KMS-11 (cell line): Measurements from ENCODE around the gene PFDN6.

Source experiments
- H2AFZ ChIP-seq: fragments of 200-600 bp; sonication (generic); 2 replicates; pipeline ENCODE4 v1.6.1; 2016; ENCODE audit warnings: antibody characterized with exemption, mixed run types, low read depth
- H3K27ac ChIP-seq: fragments of 200-600 bp; sonication (generic); 2 replicates; pipeline ENCODE4 v1.6.1; 2016; ENCODE audit warnings: mild to moderate bottlenecking, mixed run types
- H3K27me3 ChIP-seq: fragments of 200-600 bp; sonication (generic); 2 replicates; pipeline ENCODE4 v1.6.1; 2017; ENCODE audit warnings: mild to moderate bottlenecking, low read depth, mixed run types, moderate library complexity; ENCODE audit not compliant: insufficient read depth
- H3K36me3 ChIP-seq: fragments of 200-600 bp; sonication (generic); 2 replicates; pipeline ENCODE4 v1.6.1; 2017; ENCODE audit warnings: mild to moderate bottlenecking, mixed run types; ENCODE audit not compliant: insufficient read depth
- H3K4me1 ChIP-seq: fragments of 200-600 bp; sonication (generic); 2 replicates; pipeline ENCODE4 v1.6.1; 2016; ENCODE audit warnings: mild to moderate bottlenecking, low read depth, mixed run types; ENCODE audit not compliant: poor library complexity, severe bottlenecking
- H3K4me2 ChIP-seq: fragments of 200-600 bp; sonication (generic); 2 replicates; pipeline ENCODE4 v1.7.0; 2016; ENCODE audit warnings: mild to moderate bottlenecking, mixed run types
- H3K4me3 ChIP-seq: fragments of 200-600 bp; sonication (generic); IDR thresholded peaks from 2 replicates; pipeline ENCODE4 v1.6.1; 2017; ENCODE audit warnings: low read depth, low read length, mixed read lengths; ENCODE audit not compliant: insufficient read depth
- H3K79me2 ChIP-seq: fragments of 200-600 bp; sonication (generic); 2 replicates; pipeline ENCODE4 v1.6.1; 2016; ENCODE audit warnings: low read depth, mixed run types; ENCODE audit not compliant: insufficient read depth
- H3K9ac ChIP-seq: fragments of 200-600 bp; sonication (generic); 2 replicates; pipeline ENCODE4 v1.6.1; 2016; ENCODE audit warnings: mild to moderate bottlenecking, mixed run types
- H4K20me1 ChIP-seq: fragments of 200-600 bp; sonication (generic); 2 replicates; pipeline ENCODE4 v1.6.1; 2016; ENCODE audit warnings: mild to moderate bottlenecking, mixed run types; ENCODE audit not compliant: insufficient read depth
- CTCF ChIP-seq: fragments of 200-600 bp; sonication (generic); conservative IDR thresholded peaks from 2 replicates; pipeline ENCODE4 v1.6.1; 2017; ENCODE audit warnings: low read depth, mild to moderate bottlenecking, antibody characterized with exemption, low read length, moderate library complexity, mixed read lengths

The PFDN6 gene

DNA sequence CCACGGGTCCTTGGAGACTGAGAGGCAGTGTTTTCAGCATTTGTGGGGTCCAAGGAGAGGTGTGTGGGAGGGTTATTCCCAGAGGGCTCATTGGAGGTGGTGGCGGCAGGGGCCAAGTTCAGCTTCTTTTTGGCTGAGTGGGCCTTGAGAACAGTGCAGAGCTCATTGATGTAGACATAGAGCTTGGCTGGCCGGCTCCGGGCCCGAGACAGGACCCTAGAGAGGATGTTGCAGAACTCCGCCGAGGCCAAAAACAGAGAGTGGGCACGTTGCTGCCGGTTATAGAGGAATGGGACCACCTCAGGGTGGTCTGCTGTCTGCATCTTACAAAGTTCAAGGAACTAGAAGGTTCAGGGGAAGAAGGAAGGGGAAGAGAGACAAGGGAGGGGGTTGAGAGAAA lies 31.8 kb downstream of the PFDN6 start:
- H3K27ac ChIP-seq: no peak overlapping the region
- H3K4me1 ChIP-seq: peaks cover 31% of the 10 kb centered on the region
- H3K4me2 ChIP-seq: peak overlapping the region; percentile 60; the same call in 1 of the 2 replicates
- peaks cover 29% of the 10 kb centered on the region; the same call in 1 of the 2 replicates for H3K79me2 ChIP-seq
- TF ChIP-seq CTCF: no peak
- no peak overlapping the region for H3K4me3 ChIP-seq
- H4K20me1 ChIP-seq: no peaks in the 10 kb centered on the region
- no peaks in the 10 kb centered on the region for H3K27me3 ChIP-seq
- H3K9ac ChIP-seq: no peak overlapping the region
- no peaks in the 10 kb centered on the region; the same call in 1 of the 2 replicates for H3K36me3 ChIP-seq
- no peak overlapping the region for H2AFZ ChIP-seq

- no peaks in the 10 kb centered on the region; the same call in 1 of the 2 replicates for H3K36me3 ChIP-seq
- peaks cover 23% of the 10 kb centered on the region for H3K4me1 ChIP-seq
- H2AFZ ChIP-seq: peak overlapping the region; percentile 77
- no peaks in the 10 kb centered on the region for H4K20me1 ChIP-seq
- H3K4me2 ChIP-seq: peak overlapping the region; percentile 58
- H3K4me3 ChIP-seq: peak overlapping the region; percentile 57
- no peak for TF ChIP-seq CTCF
- H3K79me2 ChIP-seq: peaks cover 29% of the 10 kb centered on the region; the same call in 1 of the 2 replicates
- peak overlapping the region; percentile 76; the same call in 1 of the 2 replicates for H3K9ac ChIP-seq
- peak overlapping the region; percentile 18; the same call in 1 of the 2 replicates for H3K27ac ChIP-seq
- H3K27me3 ChIP-seq: no peaks in the 10 kb centered on the region
Observed at GRCh38 chr6:33323623-33323948, 34.2 kb downstream of the PFDN6 start.

GRCh38 chr6:33324125-33324524 lies 34.7 kb downstream of the PFDN6 start:
- Histone ChIP-seq H3K4me3 (no peak overlapping the region), H3K79me2 (peaks cover 29% of the 10 kb centered on the region; the same call in 1 of the 2 replicates), H4K20me1 (no peaks in the 10 kb centered on the region), H3K4me1 (peaks cover 17% of the 10 kb centered on the region), H3K4me2 (peak overlapping the region; percentile 58), H3K27ac (no peak overlapping the region), H3K36me3 (no peaks in the 10 kb centered on the region; the same call in 1 of the 2 replicates), H3K9ac (no peak overlapping the region), H3K27me3 (no peaks in the 10 kb centered on the region), H2AFZ (peak overlapping the region; percentile 77; the same call in 1 of the 2 replicates)
- TF ChIP-seq CTCF: no peak

DNA sequence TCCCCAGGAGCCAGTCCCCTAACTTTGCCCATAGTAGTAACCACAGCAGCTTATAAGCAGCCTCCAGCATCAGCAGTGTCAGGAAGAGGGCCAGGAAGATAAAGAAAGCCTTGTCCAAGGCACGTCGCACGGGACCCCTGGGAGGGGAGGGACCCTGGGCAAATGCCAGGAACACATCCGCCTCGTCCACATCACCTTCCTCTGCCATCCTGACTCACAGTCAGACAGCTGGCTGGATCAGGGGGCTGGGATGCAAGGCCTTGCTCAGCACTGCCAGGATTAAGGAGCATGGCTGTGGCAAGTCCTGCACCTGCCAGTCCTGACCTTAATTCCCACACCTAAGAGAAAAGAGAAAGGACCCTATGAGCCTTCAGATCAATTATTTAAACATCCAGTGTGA lies 39.7 kb downstream of the PFDN6 start:
- peaks cover 4% of the 10 kb centered on the region for H3K4me1 ChIP-seq
- no peak overlapping the region for H2AFZ ChIP-seq
- H3K4me2 ChIP-seq: no peak overlapping the region
- no peaks in the 10 kb centered on the region for H3K79me2 ChIP-seq
- no peak overlapping the region for H3K9ac ChIP-seq
- no peak overlapping the region for H3K27ac ChIP-seq
- no peak overlapping the region for H3K4me3 ChIP-seq
- TF ChIP-seq CTCF: no peak
- no peaks in the 10 kb centered on the region for H3K27me3 ChIP-seq
- H4K20me1 ChIP-seq: no peaks in the 10 kb centered on the region
- no peaks in the 10 kb centered on the region for H3K36me3 ChIP-seq
